H4 (cell line): ENCODE results near the gene NCOR2. TPM values are rescaled to one million over a fixed set of nuclear protein-coding genes. Genes with fewer than 3 reads are reported as not detected.

Experiments
- DNase-seq: peaks from one replicate; pipeline ENCODE4 v3.0.0-alpha.2; 2015; ENCODE audit warnings: low spot score
- total RNA-seq: library from RNA; depleted of rRNA; stranded (reverse); fragments of >200 nt; shearing (Covaris generic); gene quantifications from 2 replicates; pipeline ENCODE4 v1.2.3, GENCODE V29; 2014

The NCOR2 gene
- total RNA-seq, 1 experiment from 2014 or later, result 17.9 TPM

GRCh38 chr12:124527861-124528561 lies 39.4 kb downstream of the NCOR2 start:
- peak; percentile 92 for DNase-seq

- DNase-seq, result no peak
These were observed 41.3 kb downstream of the NCOR2 start for GRCh38 chr12:124525927-124526692.

GRCh38 chr12:124525455-124525854 lies 42.0 kb downstream of the NCOR2 start:
- DNase-seq, result no peak

GRCh38 chr12:124524231-124524925 lies 43.0 kb downstream of the NCOR2 start:
- peak; percentile 64 for DNase-seq

- peak; percentile 51 for DNase-seq
These were observed 44.3 kb downstream of the NCOR2 start for GRCh38 chr12:124523071-124523470.

GRCh38 chr12:124520907-124521306 lies 46.5 kb downstream of the NCOR2 start:
- DNase-seq, result no peak

GRCh38 chr12:124520265-124520701 lies 47.1 kb downstream of the NCOR2 start:
- DNase-seq, result no peak

GRCh38 chr12:124519746-124520145 lies 47.7 kb downstream of the NCOR2 start:
- no peak for DNase-seq

GRCh38 chr12:124518051-124518932 lies 49.1 kb downstream of the NCOR2 start:
- peak; percentile 97 for DNase-seq
